NT2/D1 (cell line): ENCODE data around the gene IBA57.

Source experiments
- SUZ12 ChIP-seq: IDR thresholded peaks from 2 replicates; pipeline ENCODE4 v1.6.1; 2011; ENCODE audit not compliant: insufficient read length, insufficient read depth; ENCODE audit errors: extremely low read depth
- ZNF274 ChIP-seq: IDR thresholded peaks from 2 replicates; pipeline ENCODE4 v1.6.1; 2011; ENCODE audit warnings: mild to moderate bottlenecking, low read depth, low read length

GRCh38 chr1:228174482-228175315 lies 9.1 kb downstream of the IBA57 start:
- no peak for TF ChIP-seq ZNF274
- no peak for TF ChIP-seq SUZ12
